Thyroid gland (tissue), 4 donors: Measurements from ENCODE around the gene FZD4.

ENCODE experiments used
- CTCF ChIP-seq, 6 experiments: fragments of 200-600 bp in 3 of 6; fragments of 450-650 bp in 3 of 6; sonication (generic) in 3 of 6; IDR thresholded peaks; one replicate each; pipeline ENCODE4 v1.5.1; 2016 to 2019; ENCODE audit warnings: antibody characterized with exemption in 6 of 6, mild to moderate bottlenecking in 2 of 6, inconsistent platforms in 1 of 6, moderate library complexity in 1 of 6
- POLR2A ChIP-seq, 2 donors: fragments of 450-650 bp; IDR thresholded peaks; one replicate each; pipeline ENCODE4 v1.6.1; 2017; ENCODE audit warnings: antibody characterized with exemption in 2 of 2, mild to moderate bottlenecking in 2 of 2, moderate library complexity in 1 of 2

- peak; percentile 18 to 75 (median 56) for TF ChIP-seq CTCF (IDR thresholded peaks at IDR 0.05)
- TF ChIP-seq POLR2A (IDR thresholded peaks at IDR 0.05), result no peak
Observed at GRCh38 chr11:86919557-86920210, 35.5 kb downstream of the FZD4 start.
